HG02973 (cell line): ENCODE results near the gene SATB2.

ENCODE experiments used
- ATAC-seq: cut with Tn5 transposase; IDR thresholded peaks from one replicate; pipeline ENCODE4 v1.9.1; 2021; ENCODE audit warnings: moderate library complexity; ENCODE audit not compliant: unreplicated experiment

SATB2 gene

GRCh38 chr2:199409759-199410529, 47.8 kb downstream of the SATB2 start:
- no peak for ATAC-seq

GRCh38 chr2:199407421-199407820, 50.3 kb downstream of the SATB2 start:
- no peak for ATAC-seq

DNA sequence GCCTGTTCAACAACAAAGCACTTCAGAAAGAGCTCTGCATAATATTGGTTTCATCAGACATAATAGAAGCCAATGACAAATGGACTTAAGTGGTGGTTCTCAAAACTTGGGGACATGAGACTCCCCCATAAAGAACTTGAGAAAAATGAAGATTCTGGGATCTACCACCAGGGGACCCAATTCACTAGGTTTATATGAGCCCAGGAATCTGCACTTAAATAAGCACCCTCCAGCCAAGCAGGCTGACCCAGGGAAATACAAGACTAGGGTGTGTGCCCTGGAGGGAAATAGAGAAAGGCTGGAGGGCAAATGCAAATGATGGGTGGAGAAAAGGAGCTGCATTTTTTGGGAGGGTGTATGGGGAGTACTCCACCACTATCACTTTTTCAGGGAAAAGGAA, 52.5 kb downstream of the SATB2 start:
- no peak for ATAC-seq

- ATAC-seq: no peak
These were observed 52.9 kb downstream of the SATB2 start for GRCh38 chr2:199404841-199405240.

DNA sequence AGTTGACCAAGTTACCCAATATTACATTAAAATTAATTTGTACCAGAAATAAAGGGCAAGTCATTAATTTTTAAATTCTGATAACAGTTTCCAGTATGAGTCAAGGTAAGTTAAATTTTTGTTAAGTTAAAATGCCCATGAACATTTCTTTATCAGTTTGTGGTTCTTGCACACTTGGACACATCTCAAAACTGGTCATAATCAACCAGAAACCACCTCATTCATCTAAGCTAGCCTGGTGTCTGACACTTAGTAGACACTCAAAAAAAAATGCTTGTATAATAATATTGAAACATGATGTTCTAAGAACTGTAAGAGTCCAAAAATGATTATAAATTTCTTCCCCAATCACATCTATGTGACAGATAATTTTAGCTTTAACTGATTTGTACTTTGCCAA, 62.4 kb downstream of the SATB2 start:
- no peak for ATAC-seq

DNA sequence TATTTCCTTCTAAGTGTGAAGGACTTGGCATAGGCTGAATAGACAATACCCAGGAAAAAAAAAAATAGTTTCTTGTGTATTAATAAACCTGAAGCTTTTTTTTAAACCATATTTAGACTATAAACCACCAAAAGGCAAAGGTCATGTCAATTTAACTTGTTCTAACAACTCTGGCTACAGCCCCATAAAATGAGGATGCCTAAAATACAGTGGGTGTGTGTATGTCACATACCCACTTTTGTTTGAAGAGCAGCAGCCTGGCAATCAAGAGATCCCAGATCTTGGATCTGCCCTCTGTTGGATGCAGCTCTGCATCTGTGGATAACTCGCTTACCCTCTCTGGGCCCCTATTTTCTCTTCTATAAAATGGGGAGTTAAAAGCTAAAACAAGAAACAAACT, 65.4 kb downstream of the SATB2 start:
- no peak for ATAC-seq

GRCh38 chr2:199388728-199389268, 68.9 kb downstream of the SATB2 start:
- ATAC-seq: no peak

GRCh38 chr2:199384043-199384442, 73.7 kb downstream of the SATB2 start:
- no peak for ATAC-seq

- no peak for ATAC-seq
These were observed 74.7 kb downstream of the SATB2 start for GRCh38 chr2:199383021-199383420.

DNA sequence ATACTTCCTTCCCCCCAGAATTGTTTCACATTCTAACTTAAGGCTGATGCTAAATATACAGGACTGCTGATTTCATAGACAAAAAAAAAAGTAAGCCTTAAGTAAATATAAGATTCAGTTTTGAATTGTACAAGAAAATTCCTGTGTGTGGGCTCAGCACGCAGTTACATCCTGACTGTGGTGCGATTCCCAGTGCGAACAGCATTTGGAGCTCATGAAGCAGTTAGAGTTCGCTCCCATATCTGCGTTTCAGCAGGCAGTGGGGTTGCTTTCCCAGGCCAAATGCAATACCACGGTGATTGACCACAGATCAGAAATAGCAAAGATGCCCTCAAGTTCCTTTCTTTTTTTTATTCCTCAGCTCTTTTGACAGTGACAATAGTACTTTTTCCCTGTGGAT, 75.6 kb downstream of the SATB2 start:
- ATAC-seq: no peak

DNA sequence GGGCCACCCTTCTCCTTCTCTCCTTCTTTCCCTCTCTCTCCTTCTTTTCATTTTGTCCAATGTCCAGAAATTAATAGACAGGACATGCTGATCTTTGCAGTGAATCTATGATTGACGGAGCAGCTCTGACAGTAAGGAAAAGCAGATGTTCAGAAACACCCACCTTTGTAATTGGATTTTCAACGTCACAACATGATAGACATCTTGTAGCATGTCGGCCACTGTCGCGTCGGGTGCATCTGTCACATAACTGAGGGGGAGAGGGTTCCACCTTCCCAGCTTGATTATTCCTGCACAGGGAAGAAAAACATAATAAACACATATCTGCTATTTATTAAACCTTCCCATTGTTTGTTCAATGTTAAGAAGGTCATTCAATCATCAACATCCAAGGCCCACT, 76.2 kb downstream of the SATB2 start:
- no peak for ATAC-seq

GRCh38 chr2:199378948-199379650, 78.6 kb downstream of the SATB2 start:
- ATAC-seq: no peak

- ATAC-seq: no peak
These were observed 87.5 kb downstream of the SATB2 start for GRCh38 chr2:199370150-199370780.

DNA sequence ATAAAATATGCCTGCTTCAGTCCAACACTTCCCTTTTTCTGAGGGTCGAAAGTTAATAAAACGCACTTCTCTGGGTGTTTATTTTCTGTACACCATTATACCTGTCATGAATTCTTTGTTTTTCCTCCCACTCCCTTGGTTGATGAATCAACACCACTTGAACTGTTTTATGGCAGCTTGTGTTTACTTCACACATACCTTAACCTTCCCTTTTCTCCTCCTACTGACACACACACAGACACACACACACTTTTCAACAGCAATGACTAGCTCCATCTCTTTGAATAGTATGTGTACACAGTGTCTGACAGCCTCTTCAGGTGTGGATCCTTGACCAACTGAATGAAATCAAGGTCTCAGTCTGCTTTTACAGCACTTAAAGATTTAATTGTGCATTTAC, 91.3 kb downstream of the SATB2 start:
- no peak for ATAC-seq

- no peak for ATAC-seq
These were observed 93.6 kb downstream of the SATB2 start for GRCh38 chr2:199364153-199364552.

- ATAC-seq: no peak
These were observed 101.3 kb downstream of the SATB2 start for GRCh38 chr2:199356412-199356811.

DNA sequence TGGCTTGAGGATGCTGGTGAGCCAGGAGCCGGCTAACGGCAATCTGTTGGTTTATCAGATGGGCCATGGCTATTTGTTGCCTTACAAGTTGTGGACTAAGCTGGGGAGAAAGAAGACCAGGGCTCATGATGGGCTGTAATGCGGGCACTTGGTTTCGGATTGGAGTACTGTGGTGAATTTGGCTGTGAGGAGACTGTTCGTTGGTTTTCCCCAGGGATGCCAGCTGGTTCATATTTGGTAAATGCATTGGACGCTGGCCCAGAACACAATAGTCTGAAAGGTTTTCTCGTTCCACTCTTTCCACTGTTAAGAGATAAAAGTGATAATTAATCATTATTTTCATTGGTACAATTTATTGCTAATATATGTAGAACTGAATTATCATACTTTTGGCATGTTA, 108.9 kb downstream of the SATB2 start:
- ATAC-seq: no peak

GRCh38 chr2:199344012-199344411, 113.7 kb downstream of the SATB2 start:
- no peak for ATAC-seq

DNA sequence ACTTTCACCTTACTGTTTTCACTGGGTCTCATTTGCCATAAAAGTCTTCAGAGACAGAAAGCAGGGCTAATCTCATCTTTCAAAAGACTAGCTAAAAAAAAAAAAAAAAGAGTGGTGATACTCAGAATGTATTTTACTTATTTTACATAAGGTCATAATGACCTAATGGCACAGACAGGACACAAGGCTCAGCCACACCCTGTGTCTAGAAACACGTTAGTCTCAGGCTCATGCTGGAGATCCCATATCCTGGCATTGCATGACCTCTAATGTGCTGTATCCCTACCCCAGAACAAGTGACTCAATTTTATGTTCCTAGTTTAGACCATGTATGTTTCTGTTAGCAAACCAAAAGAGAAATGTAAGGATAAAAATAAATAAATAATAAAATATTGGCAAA, 115.4 kb downstream of the SATB2 start:
- ATAC-seq: no peak

GRCh38 chr2:199341123-199341522, 116.6 kb downstream of the SATB2 start:
- no peak for ATAC-seq

DNA sequence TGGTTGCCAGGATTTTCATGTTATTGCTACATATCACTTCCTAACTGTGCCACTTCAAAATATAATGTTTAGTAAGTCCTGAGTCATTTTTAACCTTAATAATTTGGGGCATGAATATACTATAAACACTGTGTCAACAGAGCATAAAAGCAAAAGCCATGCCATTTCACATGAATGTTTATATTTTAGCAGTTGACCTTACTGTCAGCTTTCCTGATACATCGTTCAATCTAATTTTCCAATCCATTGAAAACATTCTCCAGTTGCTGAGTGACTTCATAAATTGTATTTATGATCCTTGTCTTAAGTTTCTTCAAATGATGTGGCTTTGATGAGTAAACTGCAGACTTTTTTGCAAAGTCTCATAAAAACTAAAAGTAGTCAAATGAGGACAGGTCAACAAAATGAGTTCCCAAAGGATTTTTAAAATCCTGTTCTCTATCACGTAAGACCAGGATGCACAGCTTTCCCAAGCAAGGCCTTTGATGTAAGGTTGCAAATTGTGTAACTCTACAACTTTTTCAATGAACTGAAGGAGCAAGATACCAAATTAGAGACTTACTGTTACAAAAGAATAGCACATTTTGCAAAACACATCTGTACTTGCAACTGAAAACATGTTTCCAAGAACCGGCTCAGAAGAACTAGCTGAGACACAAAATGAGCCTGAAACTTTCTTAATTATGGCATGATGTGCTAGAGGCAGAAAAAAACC, 117.7 kb downstream of the SATB2 start:
- no peak for ATAC-seq
